Adrenal gland (tissue), 5 donors: ENCODE measurements around the gene HCN4.

Experiments
- POLR2A ChIP-seq, 2 donors: fragments of 450-650 bp; IDR thresholded peaks; one replicate each; pipeline ENCODE4 v1.6.1; 2017; ENCODE audit warnings: antibody characterized with exemption in 2 of 2, mild to moderate bottlenecking in 2 of 2, moderate library complexity in 1 of 2
- TF ChIP-seq, protein P1 (sequence below), 6 experiments: fragments of 450-650 bp in 4 of 6; fragments of 200-600 bp in 2 of 6; sonication (generic) in 1 of 6; IDR thresholded peaks; 1 replicate in 5 of 6; 2 replicates in 1 of 6; pipeline versions ENCODE4 v1.5.1 to v1.8.0; 2016 to 2021; ENCODE audit warnings: antibody characterized with exemption in 6 of 6, mild to moderate bottlenecking in 2 of 6, moderate library complexity in 1 of 6
- donor health status: DM: no; HTN: no; CAD: no.

DNA sequence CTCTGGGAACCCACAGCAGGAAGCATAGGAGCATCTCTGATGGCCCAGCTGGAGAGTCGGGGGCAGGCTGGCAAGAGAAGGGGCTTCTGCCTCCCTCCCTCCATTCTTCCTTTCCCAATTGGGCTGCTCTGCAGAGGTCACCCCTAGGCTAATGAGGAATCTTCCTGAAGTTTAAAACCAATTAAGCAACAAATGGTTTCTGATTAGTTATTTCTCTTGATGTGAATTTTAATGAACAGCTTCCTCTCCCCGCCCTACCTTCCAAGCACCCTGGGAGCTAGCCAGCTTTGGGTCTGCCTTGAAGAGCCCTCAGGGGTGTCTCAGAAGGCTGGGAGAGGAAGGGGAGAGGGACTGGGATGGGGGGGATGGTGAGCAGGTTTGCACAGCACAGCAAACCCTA is 24.6 kb upstream of the HCN4 start:
- TF ChIP-seq, protein P1, sequence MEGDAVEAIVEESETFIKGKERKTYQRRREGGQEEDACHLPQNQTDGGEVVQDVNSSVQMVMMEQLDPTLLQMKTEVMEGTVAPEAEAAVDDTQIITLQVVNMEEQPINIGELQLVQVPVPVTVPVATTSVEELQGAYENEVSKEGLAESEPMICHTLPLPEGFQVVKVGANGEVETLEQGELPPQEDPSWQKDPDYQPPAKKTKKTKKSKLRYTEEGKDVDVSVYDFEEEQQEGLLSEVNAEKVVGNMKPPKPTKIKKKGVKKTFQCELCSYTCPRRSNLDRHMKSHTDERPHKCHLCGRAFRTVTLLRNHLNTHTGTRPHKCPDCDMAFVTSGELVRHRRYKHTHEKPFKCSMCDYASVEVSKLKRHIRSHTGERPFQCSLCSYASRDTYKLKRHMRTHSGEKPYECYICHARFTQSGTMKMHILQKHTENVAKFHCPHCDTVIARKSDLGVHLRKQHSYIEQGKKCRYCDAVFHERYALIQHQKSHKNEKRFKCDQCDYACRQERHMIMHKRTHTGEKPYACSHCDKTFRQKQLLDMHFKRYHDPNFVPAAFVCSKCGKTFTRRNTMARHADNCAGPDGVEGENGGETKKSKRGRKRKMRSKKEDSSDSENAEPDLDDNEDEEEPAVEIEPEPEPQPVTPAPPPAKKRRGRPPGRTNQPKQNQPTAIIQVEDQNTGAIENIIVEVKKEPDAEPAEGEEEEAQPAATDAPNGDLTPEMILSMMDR (IDR thresholded peaks at IDR 0.05), result no peak
- TF ChIP-seq POLR2A (IDR thresholded peaks at IDR 0.05), result no peak
